Measurements from ENCODE around the gene TOR1AIP1.
A peak's percentile ranks its signal among the peaks of the same experiment; 100 is the strongest.

Gene TOR1AIP1

DNA sequence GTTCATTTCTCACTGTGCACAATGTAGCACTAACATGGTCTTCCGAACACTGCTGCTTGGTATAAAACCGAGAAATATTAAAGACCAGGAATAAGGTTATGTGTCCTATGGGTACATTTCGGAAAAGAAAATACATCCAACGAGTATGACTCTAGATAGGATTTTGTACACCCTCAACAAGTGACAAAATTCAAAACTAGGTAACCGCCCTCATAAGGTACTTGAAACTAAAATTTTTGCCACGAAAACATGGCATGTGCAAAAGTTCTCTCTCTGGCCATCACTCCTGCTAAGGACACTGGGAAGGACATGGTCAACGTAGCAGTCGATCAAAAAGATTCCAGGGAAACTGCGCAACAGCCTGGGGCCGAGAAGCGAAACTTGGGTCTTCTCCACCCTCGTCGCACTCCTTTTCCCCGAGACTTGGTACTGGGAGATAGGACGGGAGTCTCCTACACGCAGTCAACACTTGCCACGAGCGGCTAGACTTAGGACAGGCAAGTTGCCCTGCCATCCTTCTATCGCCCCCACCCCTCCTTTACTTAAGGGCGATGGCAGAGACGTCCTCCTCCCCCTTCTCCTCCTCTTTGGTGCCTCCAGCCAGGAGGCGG lies 338 bp upstream of the TOR1AIP1 start:
- no peak for DNase-seq (ENCODE audit: low read depth in 2 of 2)

DNA sequence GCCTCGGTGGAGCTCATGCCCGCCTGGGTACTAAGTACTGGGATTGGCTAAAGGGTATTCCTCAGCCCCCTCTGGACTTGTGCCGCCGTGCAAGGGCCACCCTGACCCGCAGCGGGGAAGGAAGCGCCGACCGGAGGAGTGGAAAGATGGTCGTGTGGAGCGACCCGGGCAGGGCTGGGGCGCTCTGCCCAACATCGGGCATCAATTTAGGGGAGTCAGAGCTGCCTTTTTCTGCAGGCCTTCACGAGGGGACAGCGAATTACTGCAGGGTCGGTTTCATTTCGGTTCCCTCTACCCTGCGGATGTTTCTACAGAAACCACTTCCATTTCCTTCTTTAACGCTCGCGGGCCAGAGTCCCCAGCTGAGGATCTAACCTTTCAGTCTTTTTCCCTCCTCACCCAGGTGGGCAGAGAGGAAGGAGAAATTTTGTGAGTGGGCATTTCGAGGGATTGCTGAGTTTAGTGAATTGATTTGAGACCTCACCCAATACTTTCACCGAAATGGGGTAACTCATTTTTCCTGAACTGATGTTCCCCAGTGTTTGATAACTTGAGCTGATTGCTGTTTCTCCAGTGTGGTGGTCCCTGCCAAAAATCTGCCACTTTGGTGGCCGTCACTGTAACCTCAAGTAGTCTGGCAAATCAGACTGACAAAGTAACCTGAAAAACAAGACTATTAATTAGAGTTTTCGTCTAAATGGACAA lies 1.1 kb downstream of the TOR1AIP1 start:
- peak in 1 of 2 donors; percentile 12 for DNase-seq (ENCODE audit: low read depth in 2 of 2)

DNA sequence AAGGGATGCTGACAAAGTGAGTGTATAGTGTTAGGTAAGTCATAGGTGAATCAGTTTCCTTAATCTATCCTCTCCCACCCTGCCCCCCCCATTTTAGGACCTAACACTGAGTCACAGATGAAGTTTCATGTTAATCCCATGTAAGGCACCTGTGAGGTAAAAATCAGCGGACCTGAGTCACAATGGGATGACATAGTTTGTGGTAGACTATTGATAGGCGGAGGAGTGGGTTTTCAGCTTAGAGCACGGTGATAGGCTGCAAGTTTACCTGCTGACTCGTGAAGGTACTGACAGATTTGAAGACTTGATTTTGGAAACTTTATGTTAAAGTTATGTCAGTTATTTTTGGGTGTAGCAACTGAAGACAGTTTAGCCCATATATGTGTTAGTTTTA lies 1.7 kb downstream of the TOR1AIP1 start:
- peak in 1 of 2 donors; percentile 53 for DNase-seq (ENCODE audit: low read depth in 2 of 2)

DNA sequence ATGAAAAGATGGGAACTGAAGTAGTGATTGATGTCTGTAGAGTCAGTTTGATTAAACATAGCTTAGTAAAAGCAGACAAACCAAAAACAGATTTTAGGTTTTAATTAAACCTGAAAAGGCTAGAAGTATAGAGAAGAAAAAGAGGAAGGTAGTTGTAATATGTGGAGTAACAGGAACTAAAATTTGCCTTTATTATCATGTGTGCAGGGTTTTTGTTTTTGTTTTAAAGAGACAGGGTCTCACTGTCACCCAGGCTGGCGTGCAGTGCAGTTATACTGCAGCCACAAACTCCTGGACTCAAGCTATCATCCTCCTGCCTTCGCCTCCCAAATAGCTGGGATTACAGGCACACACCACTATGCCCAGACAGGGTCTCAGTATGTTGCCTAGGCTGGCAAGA lies 6.0 kb downstream of the TOR1AIP1 start:
- DNase-seq (ENCODE audit: low read depth in 2 of 2), result no peak

DNA sequence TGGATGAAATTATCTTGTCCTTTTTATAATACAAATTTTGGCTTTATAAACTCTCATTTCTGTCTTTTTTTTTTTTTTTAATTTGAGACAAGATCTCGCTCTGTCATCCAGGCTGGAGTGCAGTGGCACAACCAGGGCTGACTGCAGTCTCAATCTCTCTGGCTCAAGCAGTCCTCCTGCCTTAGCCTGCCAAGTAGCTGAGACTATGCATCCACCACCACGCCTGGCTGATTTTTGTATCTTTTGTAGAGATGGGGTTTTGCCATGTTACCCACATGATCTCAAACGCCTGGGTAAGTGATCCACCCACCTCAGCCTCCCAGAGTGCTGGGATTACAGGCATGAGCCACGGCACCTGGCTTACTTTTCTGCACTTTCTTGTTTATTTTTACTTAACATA lies 7.5 kb downstream of the TOR1AIP1 start:
- no peak for DNase-seq (ENCODE audit: low read depth in 2 of 2)

DNA sequence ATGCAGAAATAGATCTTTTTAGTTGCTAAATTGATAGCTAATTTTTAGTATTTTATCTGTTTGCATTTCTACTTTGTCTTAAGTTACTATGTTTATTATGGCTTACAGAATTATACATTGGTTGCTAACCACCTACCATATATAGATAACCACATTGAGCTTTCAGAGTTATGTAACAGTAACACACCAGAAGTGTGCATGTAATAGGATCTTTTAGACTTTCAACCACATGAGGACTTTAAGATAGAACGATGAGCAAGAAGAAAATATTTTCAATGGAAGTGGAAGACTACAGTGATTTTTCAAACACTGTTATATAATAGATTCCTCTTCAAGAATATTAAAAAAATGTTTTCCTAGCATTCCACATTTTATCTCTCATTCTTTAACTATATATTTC lies 28.8 kb downstream of the TOR1AIP1 start:
- no peak for DNase-seq (ENCODE audit: low read depth in 2 of 2)

DNA sequence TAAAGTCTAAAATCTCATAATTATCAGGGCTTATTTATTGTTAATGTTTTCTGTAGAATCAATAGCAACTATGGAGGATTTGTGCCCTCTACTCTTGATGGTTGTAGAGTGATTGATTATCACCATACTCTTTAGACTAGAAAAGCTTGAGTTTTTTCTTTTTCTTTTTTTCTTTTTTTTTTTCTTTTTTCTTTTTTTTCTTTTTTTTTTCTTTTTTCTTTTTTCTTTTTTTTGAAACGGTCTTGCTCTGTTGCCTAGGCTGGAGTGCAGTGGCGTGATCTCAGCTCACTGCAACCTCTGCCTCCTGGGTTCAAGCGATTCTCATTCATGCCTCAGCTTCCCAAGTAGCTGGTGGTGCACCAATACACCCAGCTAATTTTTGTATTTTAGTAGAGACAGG lies 29.7 kb downstream of the TOR1AIP1 start:
- no peak for DNase-seq (ENCODE audit: low read depth in 2 of 2)

DNA sequence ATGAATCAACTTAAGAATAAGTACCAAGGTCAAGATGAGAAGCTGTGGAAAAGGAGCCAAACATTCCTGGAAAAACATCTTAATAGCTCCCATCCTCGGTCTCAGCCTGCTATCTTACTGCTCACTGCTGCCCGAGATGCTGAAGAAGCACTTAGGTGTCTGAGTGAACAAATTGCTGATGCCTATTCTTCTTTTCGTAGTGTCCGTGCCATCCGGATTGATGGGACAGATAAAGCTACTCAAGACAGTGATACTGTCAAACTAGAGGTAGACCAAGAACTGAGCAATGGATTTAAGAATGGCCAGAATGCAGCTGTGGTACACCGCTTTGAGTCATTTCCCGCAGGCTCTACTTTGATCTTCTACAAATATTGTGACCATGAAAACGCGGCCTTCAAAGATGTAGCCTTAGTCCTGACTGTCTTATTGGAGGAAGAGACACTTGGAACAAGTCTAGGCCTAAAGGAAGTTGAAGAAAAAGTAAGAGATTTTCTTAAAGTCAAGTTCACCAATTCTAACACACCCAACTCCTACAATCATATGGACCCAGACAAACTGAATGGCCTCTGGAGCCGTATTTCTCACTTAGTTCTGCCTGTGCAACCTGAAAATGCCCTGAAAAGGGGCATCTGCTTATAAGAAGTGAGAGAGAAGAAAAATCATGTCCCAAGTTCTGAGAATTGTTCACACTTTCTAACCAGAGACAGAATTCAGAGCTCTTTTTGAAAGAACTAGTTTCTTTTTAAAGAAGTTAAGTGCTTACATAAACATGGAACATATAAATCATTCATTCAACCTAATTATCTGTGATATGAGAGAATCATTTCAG lies 35.7 kb downstream of the TOR1AIP1 start:
- no peak for DNase-seq (ENCODE audit: low read depth in 2 of 2)

DNA sequence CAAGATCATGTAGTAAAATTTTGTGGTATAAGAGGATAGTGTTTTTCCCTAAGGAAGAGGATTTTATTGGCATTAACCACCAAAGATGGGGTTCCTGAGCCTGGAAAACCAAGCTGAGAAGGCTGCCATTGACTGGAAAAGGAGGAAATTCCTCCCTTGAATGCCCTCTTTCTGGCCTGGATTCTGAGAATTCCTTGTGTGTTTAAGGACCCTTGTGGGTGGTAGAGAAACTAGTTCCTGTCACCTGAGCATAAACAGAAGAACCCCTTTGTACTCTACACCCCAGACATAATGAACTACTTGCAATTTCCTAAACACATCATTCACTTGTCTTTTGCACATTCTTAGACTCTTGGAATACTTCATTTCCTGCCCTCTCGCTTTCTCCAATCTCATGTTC lies 39.4 kb downstream of the TOR1AIP1 start:
- DNase-seq (ENCODE audit: low read depth in 2 of 2), result no peak

DNA sequence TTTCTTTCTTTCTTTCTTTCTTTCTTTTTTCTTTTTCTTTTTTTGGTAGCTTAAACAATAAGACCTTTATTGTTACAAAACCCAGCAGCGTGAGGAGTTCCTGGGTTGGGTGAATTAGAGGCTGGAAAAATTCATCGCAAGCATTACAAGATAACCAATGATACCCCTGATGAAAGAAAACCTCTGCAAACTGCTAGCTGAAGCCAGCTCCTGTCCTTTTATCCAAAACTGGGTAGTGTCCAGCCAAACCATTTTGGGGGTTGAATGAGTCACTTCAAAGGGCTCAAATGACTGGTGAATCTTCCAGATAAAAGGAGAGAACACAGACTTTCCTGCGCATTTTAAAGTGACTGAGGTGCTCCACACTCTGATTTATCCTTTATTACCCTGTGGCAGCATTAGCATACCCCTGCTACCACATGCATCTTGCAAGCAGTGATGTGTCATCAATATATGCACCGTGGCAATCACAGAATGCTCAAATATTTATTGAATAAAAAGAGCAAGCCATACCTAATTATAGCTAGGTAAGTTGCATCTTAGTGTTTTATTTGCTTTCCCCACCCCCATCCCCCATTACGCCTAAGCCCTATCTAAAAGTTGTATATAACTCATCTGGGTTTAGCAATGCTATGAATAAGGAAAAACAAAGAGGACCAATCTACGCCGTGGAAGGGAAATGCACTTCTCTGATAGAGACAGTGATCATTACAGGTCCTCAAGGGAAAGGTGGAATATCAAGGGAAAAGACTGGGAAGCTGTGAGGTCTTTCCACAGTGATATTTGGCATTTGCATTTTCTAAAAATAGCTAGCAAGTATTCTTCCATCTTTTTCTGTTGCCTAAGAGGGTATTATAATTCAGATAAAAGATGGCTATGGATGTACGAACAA lies 40.1 kb downstream of the TOR1AIP1 start:
- no peak for DNase-seq (ENCODE audit: low read depth in 2 of 2)

DNA sequence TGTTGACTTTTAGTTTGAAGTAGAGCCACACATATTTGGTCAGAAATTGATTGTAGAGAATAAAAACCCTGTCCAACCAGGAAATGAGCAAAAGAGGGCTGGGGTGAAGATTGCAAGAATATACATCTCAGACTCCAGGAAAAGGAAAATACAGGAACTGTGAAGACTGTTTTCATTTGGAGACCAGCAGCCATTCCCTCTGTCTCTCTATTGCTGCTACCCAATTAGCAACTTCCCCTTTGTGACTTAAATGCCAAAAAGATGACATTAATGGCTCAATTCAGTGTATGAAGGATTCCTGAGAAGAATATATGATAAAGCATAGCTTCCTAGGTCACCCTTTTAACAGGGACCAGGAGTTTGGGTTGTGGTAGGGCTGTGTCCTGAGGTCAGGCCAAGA lies 40.9 kb downstream of the TOR1AIP1 start:
- DNase-seq (ENCODE audit: low read depth in 2 of 2), result no peak

DNA sequence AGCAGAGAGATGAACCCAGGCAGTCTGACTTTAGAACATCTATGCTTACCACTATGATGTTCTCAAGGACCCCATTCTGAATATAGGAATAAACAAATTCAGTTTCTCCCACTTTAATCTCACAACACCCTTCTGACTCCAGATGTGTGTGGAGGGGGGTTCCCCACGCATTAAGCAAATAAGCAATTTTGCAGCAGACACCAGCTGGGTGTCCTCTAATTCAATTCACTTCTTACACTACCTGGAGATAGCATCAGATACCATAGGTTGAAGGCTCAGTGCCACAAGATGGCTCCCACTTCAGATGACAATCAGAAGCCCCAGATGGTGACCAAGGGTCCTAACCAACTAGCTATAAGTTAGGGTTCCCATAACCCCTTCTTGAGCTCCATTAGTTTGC lies 42.2 kb downstream of the TOR1AIP1 start:
- DNase-seq (ENCODE audit: low read depth in 2 of 2), result no peak

DNA sequence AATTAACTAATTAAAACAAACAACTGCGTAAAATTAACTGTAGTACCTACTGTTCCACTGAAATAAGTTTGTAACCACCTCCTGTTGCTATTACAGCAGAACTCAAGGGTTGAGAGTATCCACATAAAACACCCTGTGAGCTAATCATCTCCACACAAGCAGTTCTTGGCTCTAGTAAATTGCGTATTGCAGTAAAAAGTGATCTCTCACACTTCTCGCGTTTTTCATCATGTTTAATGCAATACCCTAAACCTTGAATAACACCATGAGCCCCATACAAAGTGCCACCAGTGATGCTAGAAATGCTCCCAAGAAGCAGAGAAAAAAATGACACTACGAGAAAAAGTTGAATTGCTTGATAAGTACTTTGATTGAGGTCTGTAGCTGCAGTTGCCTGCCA lies 43.2 kb downstream of the TOR1AIP1 start:
- no peak for DNase-seq (ENCODE audit: low read depth in 2 of 2)

DNA sequence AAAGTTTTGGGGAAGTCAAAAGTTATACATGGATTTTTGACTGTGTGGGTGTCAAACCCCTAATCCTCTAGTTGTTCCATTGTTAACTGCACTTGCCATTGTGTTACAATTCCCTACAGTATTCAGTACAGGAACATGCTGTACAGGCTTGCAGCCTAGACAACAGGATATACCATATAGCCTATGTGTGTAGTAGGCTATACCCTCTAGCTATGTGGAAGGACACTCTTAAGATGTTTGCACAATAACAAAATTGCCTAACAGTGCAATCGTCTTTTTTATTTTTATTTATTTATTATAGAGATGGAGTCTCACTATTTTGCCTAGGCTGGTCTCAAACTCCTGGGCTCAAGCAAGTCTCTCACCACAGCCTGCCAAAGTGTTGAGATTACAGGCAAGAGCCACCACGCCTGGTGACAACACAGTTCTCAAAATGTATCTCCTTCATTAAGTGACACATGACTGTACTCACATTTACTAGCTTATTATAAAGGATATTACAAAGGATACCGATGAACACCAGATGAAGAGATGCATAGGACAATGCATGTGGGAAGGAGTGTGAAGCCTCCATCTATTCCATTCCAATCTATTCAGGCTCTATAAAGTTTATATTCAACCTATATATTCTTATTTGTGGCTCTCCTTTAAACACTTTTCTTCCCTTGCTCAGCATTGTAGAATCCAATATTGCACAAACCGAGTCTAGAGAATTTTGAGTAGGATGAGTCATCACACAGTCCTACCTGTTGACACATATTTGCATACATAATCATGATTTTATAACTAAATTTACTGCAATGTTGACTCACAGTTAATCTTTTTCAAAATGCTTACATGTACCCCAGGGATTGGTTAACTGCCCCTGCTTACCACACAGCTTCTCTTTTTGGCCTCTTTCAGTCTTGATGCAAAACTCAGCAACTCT lies 44.1 kb downstream of the TOR1AIP1 start:
- no peak for DNase-seq (ENCODE audit: low read depth in 2 of 2)

DNA sequence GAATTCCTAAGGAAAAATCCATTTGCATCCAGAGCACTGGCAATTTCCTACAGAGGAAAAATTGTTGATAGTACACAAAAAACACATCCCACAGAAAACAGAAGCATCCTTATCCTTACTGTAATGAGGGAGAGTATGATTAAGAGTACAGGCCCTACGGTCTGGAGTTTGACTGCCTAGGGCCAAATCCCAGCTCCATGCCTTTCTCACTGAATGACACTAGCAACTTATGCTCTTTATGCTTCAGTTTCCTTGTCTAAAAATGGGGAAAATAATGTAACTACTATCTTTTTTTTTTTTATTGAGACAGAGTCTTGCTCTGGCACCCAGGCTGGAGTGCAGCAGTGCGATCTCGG lies 44.7 kb downstream of the TOR1AIP1 start:
- DNase-seq (ENCODE audit: low read depth in 2 of 2), result no peak

DNA sequence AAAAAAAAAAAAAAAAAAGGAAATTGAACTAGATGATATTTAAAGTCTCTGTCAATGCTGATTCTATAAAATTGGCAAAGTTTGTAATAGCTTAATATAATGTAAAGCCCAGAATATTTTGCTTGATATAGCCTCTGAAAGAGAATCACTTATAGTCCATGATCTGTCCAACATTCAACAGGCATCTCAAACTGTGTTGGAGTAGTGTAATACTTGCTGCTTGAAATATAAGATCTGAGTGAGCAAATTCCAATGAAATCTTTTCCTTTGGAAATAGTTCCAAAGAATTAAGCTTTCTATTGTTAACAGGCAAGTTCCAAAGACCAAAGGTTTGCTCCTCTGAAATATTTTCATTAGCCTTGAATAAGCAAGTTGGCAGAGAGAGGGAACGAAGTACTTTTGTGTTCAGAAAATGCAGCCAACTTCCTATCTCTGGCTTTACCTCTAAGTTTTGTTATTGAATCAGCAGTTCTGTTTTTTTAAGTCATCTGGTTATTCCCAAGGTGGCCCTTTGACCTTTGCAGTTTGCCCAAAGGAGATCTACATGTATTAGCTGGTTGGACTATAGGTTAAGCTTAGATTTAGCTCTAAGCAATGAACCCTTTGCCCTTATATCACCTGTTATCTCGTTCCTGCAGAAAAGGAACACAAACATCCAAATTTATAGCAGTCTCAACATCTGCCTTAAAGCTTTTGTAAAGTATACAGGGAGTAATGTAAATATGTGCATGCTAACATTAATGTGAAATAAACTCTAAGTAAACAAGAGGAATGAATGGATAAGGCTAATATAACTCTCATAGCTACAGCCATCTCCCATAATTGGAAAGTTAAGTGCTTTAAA lies 48.1 kb downstream of the TOR1AIP1 start:
- no peak for DNase-seq (ENCODE audit: low read depth in 2 of 2)

DNA sequence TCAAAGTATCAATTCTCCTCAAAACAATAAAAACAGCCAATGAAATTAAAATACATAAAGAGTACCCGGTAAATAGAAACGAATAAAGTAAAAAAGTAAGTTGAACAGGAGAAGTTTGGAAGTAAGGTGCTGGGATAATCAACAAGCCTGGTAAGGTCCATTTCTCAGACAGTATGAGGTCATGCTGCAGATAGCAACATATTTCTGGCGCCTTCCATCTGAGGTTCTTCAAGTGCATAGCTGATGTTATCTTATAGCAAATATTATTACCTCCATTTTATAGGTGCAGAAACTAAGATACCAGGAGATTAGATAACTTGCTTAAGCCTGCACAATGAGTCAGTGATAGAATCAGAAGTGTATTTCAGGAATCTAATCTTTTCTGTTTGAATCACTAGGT lies 48.8 kb downstream of the TOR1AIP1 start:
- DNase-seq (ENCODE audit: low read depth in 2 of 2), result no peak

DNA sequence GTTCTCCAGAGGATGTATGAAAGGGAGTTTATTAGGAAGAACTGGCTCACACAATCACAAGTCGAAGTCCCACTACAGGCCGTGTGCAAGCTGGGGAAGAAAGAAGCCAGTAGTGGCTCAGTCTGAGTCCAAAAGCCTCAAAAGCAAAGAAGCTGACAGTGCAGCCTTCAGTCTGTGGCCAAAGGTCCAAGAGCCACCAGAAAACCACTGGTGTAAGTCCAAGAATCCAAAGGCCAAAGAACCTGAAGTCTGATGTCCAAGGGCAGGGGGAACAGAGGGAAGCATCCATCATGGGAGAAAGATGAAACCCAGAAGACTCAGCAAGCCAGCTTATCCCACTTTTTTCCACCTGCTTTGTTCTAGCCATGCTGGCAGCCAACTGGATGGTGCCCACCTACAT lies 51.1 kb downstream of the TOR1AIP1 start:
- no peak for DNase-seq (ENCODE audit: low read depth in 2 of 2)

DNA sequence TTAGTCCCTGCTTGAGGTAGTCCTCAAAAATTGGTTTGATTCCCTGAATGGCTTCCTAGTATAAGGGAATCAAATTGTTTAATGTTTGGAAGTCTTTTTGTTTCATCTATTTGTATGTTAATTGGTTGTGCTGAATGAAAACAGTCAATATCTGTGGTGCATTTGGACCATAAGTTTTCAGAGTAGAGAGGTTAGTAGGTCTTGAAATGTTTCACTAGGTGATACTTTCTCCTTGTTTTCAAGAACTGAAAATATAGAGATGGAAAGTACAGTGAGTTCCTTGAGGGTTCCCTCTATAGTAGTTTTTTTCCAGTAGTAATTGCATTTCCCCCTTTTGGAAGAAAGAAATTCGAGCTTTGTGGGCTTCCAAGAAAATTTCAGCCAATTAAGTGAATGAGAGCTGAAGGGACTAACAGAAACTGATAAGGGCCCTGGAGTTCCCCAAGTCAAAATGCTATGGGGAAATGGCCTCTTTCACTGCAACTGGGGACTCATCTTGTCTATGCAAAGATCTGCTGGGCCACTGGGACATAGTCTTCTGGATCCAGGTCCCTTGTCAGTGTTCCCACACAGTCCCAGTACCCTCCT lies 53.9 kb downstream of the TOR1AIP1 start:
- DNase-seq (ENCODE audit: low read depth in 2 of 2), result no peak

Measured in stimulated activated CD4-positive, alpha-beta T cell treated with anti-CD3 and anti-CD28 coated beads, Interleukin-1b, Interleukin-23, amount 100 ng/mL, for 4 hours (primary cell).